Epithelial cell of proximal tubule (primary cell): Measurements from ENCODE around the gene B4GALNT4. TPM values are rescaled to one million over a fixed set of nuclear protein-coding genes. Genes with fewer than 3 reads are reported as not detected.

Experiments used
- DNase-seq: peaks from one replicate; pipeline ENCODE4 v3.0.0-alpha.2; 2011; ENCODE audit warnings: low read depth
- H3K4me3 ChIP-seq: 2 replicates; pipeline ENCODE4 v1.5.1; 2011; ENCODE audit warnings: low read depth, mild to moderate bottlenecking, low read length
- CTCF ChIP-seq: conservative IDR thresholded peaks from 2 replicates; pipeline ENCODE4 v1.5.1; 2012; ENCODE audit warnings: low read depth, mild to moderate bottlenecking, low read length
- total RNA-seq: library from RNA; depleted of rRNA; stranded (reverse); fragments of >200 nt; gene quantifications from 2 replicates; pipeline ENCODE4 v1.2.3, GENCODE V29; 2015

The B4GALNT4 gene
- total RNA-seq, 1 donor from 2014 or later: 24.4 TPM

GRCh38 chr11:416051-416756 is 46.9 kb downstream of the B4GALNT4 start:
- TF ChIP-seq CTCF: no peak
- DNase-seq: no peak
- peak overlapping the region; percentile 66 for H3K4me3 ChIP-seq

GRCh38 chr11:416757-417621 is 47.7 kb downstream of the B4GALNT4 start:
- H3K4me3 ChIP-seq: peak overlapping the region; percentile 66
- TF ChIP-seq CTCF: no peak
- DNase-seq: no peak

GRCh38 chr11:417652-418342 is 48.5 kb downstream of the B4GALNT4 start:
- peak overlapping the region; percentile 66 for H3K4me3 ChIP-seq
- TF ChIP-seq CTCF: no peak
- DNase-seq: no peak

- TF ChIP-seq CTCF: no peak
- no peak for DNase-seq
Observed at GRCh38 chr11:418343-419247, 49.3 kb downstream of the B4GALNT4 start.

GRCh38 chr11:419248-420005 is 50.1 kb downstream of the B4GALNT4 start:
- DNase-seq: no peak
- H3K4me3 ChIP-seq: no peak overlapping the region
- no peak for TF ChIP-seq CTCF

More at GRCh38 chr11:418343-419247, 49.3 kb downstream of the B4GALNT4 start:
- H3K4me3 ChIP-seq: no peak overlapping the region
